Activated CD4-positive, alpha-beta T cell treated with anti-CD3 and anti-CD28 coated beads for 48 hours (primary cell): Measurements from ENCODE around the gene ZNRD2.
A peak's percentile ranks its signal among the peaks of the same experiment; 100 is the strongest.
"Not testable (repeated sequence)": the region's sequence is repeated elsewhere in the genome, so short reads cannot be mapped to it uniquely, and the experiment has no call there.

ENCODE experiments used
- DNase-seq: peaks from one replicate; pipeline ENCODE4 v3.0.0-alpha.2; 2020

ZNRD2 gene

GRCh38 chr11:65569973-65570918 lies at the start of gene ZNRD2:
Gene ZNRD2 (plus strand): TSS chr11:65570477. CDS start chr11:65570492, 15 bp downstream.
- peak; percentile 100 for DNase-seq

GRCh38 chr11:65521777-65522521 lies 48.3 kb upstream of the ZNRD2 start:
- not testable (repeated sequence) for DNase-seq

GRCh38 chr11:65522718-65523630 lies 47.3 kb upstream of the ZNRD2 start:
- not testable (repeated sequence) for DNase-seq

GRCh38 chr11:65523631-65523968 lies 46.7 kb upstream of the ZNRD2 start:
- not testable (repeated sequence) for DNase-seq

GRCh38 chr11:65524014-65524740 lies 46.1 kb upstream of the ZNRD2 start:
- DNase-seq = no peak

- DNase-seq = peak; percentile 82
Observed at GRCh38 chr11:65524741-65525545, 45.3 kb upstream of the ZNRD2 start, which contains the start of gene SCYL1. Gene SCYL1 (plus strand): TSS chr11:65525083. CDS start chr11:65525154, 71 bp downstream.

GRCh38 chr11:65525546-65526480 lies 44.5 kb upstream of the ZNRD2 start:
- DNase-seq = no peak

- DNase-seq = no peak
Observed at GRCh38 chr11:65526744-65527143, 43.5 kb upstream of the ZNRD2 start.

GRCh38 chr11:65528819-65529350 lies 41.4 kb upstream of the ZNRD2 start:
- no peak for DNase-seq

GRCh38 chr11:65529475-65530156 lies 40.7 kb upstream of the ZNRD2 start:
- no peak for DNase-seq

- peak; percentile 44 for DNase-seq
Observed at GRCh38 chr11:65530157-65530496, 40.1 kb upstream of the ZNRD2 start.

- no peak for DNase-seq
Observed at GRCh38 chr11:65532388-65533064, 37.8 kb upstream of the ZNRD2 start.

- DNase-seq = no peak
Observed at GRCh38 chr11:65535102-65535501, 35.2 kb upstream of the ZNRD2 start.

GRCh38 chr11:65536412-65537295 lies 33.6 kb upstream of the ZNRD2 start:
- no peak for DNase-seq

- DNase-seq = no peak
Observed at GRCh38 chr11:65537296-65537597, 33.0 kb upstream of the ZNRD2 start.

GRCh38 chr11:65537620-65538231 lies 32.6 kb upstream of the ZNRD2 start:
- no peak for DNase-seq

GRCh38 chr11:65538232-65538914 lies 31.9 kb upstream of the ZNRD2 start:
- DNase-seq = no peak
